Neuron (in vitro differentiated cells): ENCODE measurements around the gene RNF10.
A peak's percentile ranks its signal among the peaks of the same experiment; 100 is the strongest.

Experiments
- H2AFZ ChIP-seq: one replicate; pipeline ENCODE4 v1.6.1; 2013; ENCODE audit warnings: low read depth, mild to moderate bottlenecking, inconsistent platforms, low read length, moderate library complexity
- H3K27me3 ChIP-seq: one replicate; pipeline ENCODE4 v1.6.1; 2013; ENCODE audit warnings: low read length; ENCODE audit not compliant: insufficient read depth
- H3K36me3 ChIP-seq: one replicate; pipeline ENCODE4 v1.6.1; 2013; ENCODE audit warnings: low read length; ENCODE audit not compliant: insufficient read depth
- H3K4me1 ChIP-seq: one replicate; pipeline ENCODE4 v1.6.1; 2013; ENCODE audit warnings: low read length; ENCODE audit not compliant: insufficient read depth
- H3K4me3 ChIP-seq: 2 replicates; pipeline ENCODE4 v1.5.1; 2013; ENCODE audit warnings: mild to moderate bottlenecking, low read length, moderate library complexity
- H3K9me3 ChIP-seq: one replicate; pipeline ENCODE4 v1.6.1; 2013; ENCODE audit warnings: low read length

The RNF10 gene

GRCh38 chr12:120534703-120535655, 823 bp downstream of the RNF10 start:
- Histone ChIP-seq H3K4me1 (peaks cover 17% of the 10 kb centered on the region), H3K27me3 (no peaks in the 10 kb centered on the region), H2AFZ (peak overlapping the region; percentile 87), H3K36me3 (peaks cover 27% of the 10 kb centered on the region), H3K9me3 (no peaks in the 10 kb centered on the region), H3K4me3 (peak overlapping the region; percentile 87)

GRCh38 chr12:120536064-120536791, 2.1 kb downstream of the RNF10 start:
- peaks cover 35% of the 10 kb centered on the region for H3K36me3 ChIP-seq
- peaks cover 3% of the 10 kb centered on the region for H3K9me3 ChIP-seq
- H3K4me3 ChIP-seq, result peak overlapping the region; percentile 87
- no peaks in the 10 kb centered on the region for H3K27me3 ChIP-seq
- no peak overlapping the region for H2AFZ ChIP-seq
- peaks cover 17% of the 10 kb centered on the region for H3K4me1 ChIP-seq

- Histone ChIP-seq H3K4me1 (peaks cover 17% of the 10 kb centered on the region), H3K9me3 (peaks cover 3% of the 10 kb centered on the region), H3K27me3 (no peaks in the 10 kb centered on the region), H3K4me3 (no peak overlapping the region), H3K36me3 (peaks cover 38% of the 10 kb centered on the region), H2AFZ (no peak overlapping the region)
Measured at GRCh38 chr12:120537856-120538220, 3.7 kb downstream of the RNF10 start.

DNA sequence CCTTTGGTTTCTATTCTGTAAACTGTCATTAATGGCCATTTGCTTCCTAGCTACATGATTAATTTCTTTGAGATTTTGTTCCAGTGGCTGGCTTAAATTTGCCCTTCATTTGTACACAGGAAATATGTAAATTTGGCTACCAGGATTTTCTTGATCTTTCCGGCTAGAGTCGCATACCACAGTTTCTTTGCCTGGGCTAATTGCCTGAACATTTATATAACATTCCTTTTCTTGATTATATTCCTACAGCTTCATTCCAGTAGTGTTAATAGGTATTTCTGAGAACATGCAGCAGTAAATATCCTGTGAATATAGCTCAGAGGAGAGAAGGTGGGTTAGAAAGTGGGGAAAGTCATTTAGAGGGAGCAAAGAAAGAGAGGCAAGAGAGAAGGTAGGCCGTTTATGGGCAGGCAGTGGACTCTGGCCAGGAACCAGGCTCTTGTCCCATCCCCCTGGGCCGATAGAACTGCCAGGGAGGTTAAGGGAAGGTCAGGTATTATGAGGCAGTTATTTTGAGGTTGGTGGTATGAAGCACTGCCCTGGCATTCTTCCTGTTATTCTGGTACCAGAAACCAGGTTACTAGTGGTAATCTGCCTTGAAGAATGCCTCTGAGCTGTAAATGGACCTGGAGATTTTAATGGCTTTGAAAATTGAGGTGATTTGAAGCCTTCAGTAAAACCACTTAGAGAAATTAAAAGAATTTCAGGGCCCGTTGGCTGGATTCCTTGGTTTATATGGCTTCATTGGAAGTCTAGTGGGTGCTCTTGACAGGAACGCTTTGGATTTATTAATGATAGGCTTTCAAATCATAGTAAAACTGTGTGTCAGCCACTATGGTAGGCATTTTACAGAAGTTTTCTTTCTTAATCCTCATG, 4.4 kb downstream of the RNF10 start:
- Histone ChIP-seq H3K4me3 (no peak overlapping the region), H2AFZ (no peak overlapping the region), H3K36me3 (peaks cover 38% of the 10 kb centered on the region), H3K4me1 (peaks cover 17% of the 10 kb centered on the region), H3K27me3 (no peaks in the 10 kb centered on the region), H3K9me3 (peaks cover 3% of the 10 kb centered on the region)

GRCh38 chr12:120539303-120539702, 5.1 kb downstream of the RNF10 start:
- Histone ChIP-seq H3K36me3 (peaks cover 38% of the 10 kb centered on the region), H3K4me3 (no peak overlapping the region), H2AFZ (no peak overlapping the region)

DNA sequence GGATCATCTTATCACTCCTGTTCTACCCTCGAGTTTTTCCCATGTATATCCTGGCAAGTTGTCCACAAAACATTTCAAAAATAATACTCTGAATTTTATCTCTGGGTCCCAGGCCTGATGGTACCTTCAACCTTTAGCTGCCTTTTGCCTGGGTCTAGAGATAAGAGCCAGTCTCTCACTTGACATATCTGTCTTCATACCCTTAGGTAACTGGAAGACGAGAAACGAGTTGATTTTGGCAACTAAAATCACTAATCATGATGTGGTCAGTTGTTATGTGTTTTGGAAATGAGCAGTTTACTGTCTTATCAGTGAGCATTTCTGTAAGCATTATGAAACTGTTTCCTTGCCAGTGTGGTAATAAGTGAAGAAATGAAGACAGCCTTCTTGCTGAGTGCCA, 6.3 kb downstream of the RNF10 start:
- H3K36me3 ChIP-seq, result peaks cover 43% of the 10 kb centered on the region
- H3K4me1 ChIP-seq, result peaks cover 12% of the 10 kb centered on the region
- H3K4me3 ChIP-seq, result no peak overlapping the region
- H3K9me3 ChIP-seq, result peaks cover 3% of the 10 kb centered on the region
- no peaks in the 10 kb centered on the region for H3K27me3 ChIP-seq
- no peak overlapping the region for H2AFZ ChIP-seq

More at GRCh38 chr12:120539303-120539702, 5.1 kb downstream of the RNF10 start:
- Histone ChIP-seq H3K27me3 (no peaks in the 10 kb centered on the region), H3K9me3 (peaks cover 3% of the 10 kb centered on the region), H3K4me1 (peaks cover 17% of the 10 kb centered on the region)

DNA sequence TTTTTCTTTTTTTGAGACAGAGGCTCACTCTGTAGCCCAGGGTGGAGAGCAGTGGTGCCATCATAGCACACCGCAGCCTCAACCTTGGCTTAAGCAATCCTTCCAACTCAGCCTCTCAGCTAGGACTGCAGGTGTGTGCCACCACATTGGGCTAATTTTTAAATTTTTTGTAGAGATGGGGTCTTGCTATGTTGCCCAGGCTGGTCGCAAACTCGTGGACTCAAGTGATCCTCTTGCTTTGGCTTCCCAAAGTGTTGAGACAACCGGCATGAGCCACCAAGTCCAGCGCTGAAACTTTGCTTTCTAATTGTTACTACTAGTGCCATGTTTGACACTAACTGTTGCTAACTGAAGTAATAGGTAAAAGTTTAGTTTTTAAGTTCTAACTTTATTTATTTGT, 8.0 kb downstream of the RNF10 start:
- peaks cover 44% of the 10 kb centered on the region for H3K36me3 ChIP-seq

GRCh38 chr12:120544691-120545090, 10.5 kb downstream of the RNF10 start:
- Histone ChIP-seq H3K36me3 (peaks cover 51% of the 10 kb centered on the region), H2AFZ (no peak overlapping the region), H3K4me3 (no peak overlapping the region), H3K9me3 (peaks cover 3% of the 10 kb centered on the region), H3K4me1 (no peaks in the 10 kb centered on the region), H3K27me3 (no peaks in the 10 kb centered on the region)

More for the DNA sequence above, 8.0 kb downstream of the RNF10 start:
- Histone ChIP-seq H3K9me3 (peaks cover 3% of the 10 kb centered on the region), H3K27me3 (no peaks in the 10 kb centered on the region), H3K4me1 (no peaks in the 10 kb centered on the region), H3K4me3 (no peak overlapping the region), H2AFZ (no peak overlapping the region)

DNA sequence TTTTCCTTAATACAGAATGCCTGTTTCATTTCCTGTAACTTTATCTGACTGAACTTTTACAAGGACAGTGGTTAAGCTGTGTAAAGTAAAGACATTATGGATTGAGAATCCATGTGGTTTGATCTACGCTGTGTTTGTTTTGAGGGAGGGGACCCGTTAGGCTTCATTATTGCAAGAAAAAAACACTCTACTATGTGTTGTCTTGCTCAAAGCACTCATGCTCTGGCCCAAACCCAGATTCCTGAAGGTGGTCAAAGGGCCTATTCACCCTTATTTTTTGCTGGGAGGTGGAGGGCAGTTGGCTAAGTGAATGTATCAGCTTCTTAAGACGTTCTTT, 11.9 kb downstream of the RNF10 start:
- H3K4me1 ChIP-seq, result no peaks in the 10 kb centered on the region

DNA sequence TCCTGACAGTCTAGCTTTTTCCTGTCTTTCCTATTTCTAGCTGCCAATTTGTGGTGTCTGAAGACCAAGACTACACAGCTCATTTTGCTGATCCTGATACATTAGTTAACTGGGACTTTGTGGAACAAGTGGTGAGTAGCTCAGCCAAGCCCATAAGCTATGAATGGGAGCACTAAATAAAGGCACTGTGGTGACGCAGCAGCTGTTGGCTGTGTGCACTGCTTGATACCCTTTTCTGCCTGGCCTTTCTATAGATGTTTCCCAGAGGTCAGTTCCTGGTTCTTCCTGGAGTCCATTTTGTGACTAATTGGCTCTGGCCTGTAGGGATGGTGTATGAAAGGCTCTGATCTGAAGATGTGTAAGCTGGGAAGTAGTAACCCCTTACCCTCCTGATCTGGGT, 20.5 kb downstream of the RNF10 start:
- H3K27me3 ChIP-seq, result no peaks in the 10 kb centered on the region
- H3K4me1 ChIP-seq, result no peaks in the 10 kb centered on the region
- no peak overlapping the region for H3K4me3 ChIP-seq
- H3K36me3 ChIP-seq, result peaks cover 57% of the 10 kb centered on the region
- H2AFZ ChIP-seq, result no peak overlapping the region
- no peaks in the 10 kb centered on the region for H3K9me3 ChIP-seq

More for the DNA sequence above, 11.9 kb downstream of the RNF10 start:
- H3K36me3 ChIP-seq, result peaks cover 52% of the 10 kb centered on the region
- no peak overlapping the region for H3K4me3 ChIP-seq
- no peak overlapping the region for H2AFZ ChIP-seq
- no peaks in the 10 kb centered on the region for H3K9me3 ChIP-seq
- no peaks in the 10 kb centered on the region for H3K27me3 ChIP-seq

- no peaks in the 10 kb centered on the region for H3K27me3 ChIP-seq
- peaks cover 65% of the 10 kb centered on the region for H3K36me3 ChIP-seq
Measured at GRCh38 chr12:120557589-120557988, 23.4 kb downstream of the RNF10 start.

DNA sequence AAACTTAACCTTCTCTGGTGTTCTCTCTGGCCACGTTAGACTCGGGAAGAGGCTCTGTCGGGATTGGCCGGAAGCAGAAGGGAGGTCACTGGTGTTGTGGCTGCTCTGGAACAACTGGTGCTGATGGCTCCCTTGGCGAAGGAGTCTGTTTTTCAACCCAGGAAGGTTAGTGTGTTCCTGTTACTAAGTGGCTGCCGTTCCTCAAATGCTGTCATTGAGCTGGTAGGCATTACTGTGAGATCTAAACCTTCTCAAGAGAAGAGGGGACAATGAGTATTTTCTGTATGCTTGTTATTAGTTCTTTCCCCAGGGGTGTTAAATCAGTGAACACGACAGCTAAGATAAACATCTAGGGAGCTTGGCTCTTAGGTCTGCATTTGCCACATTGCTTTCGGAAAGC, 28.8 kb downstream of the RNF10 start:
- Histone ChIP-seq H2AFZ (no peak overlapping the region), H3K9me3 (no peaks in the 10 kb centered on the region), H3K4me1 (no peaks in the 10 kb centered on the region), H3K27me3 (no peaks in the 10 kb centered on the region), H3K36me3 (peaks cover 77% of the 10 kb centered on the region), H3K4me3 (no peak overlapping the region)

More at GRCh38 chr12:120557589-120557988, 23.4 kb downstream of the RNF10 start:
- no peak overlapping the region for H3K4me3 ChIP-seq
- H3K9me3 ChIP-seq, result no peaks in the 10 kb centered on the region
- no peaks in the 10 kb centered on the region for H3K4me1 ChIP-seq
- no peak overlapping the region for H2AFZ ChIP-seq
